H1 (cell line): Measurements from ENCODE around the gene ACTR6. TPM values are rescaled to one million over a fixed set of nuclear protein-coding genes. Genes with fewer than 3 reads are reported as not detected.

Experiments
- CTCF ChIA-PET: fragments of 300-600 bp; sonication (Branson Sonifier 250); formaldehyde crosslinking; loops from one replicate; lab custom pipeline; 2021; ENCODE audit not compliant: partially characterized antibody; lab: Charles Lee
- POLR2A ChIA-PET: fragments of 300-600 bp; sonication (Branson Sonifier 250); formaldehyde crosslinking; loops from one replicate; lab custom pipeline; 2021; ENCODE audit warnings: inconsistent platforms; ENCODE audit not compliant: partially characterized antibody; lab: Charles Lee
- DNase-seq, 2 experiments: peaks; one replicate each; pipeline versions ENCODE4 v3.0.0 to v3.0.0-alpha.2; 2010 to 2022; ENCODE audit warnings: low spot score in 2 of 2, low read depth in 1 of 2, mixed read lengths in 1 of 2
- FAIRE-seq: peaks from 2 replicates; lab custom pipeline; 2011; peaks lifted over from hg19 to GRCh38; lab: Jason Lieb, UNC
- H2AFZ ChIP-seq: 2 replicates; pipeline ENCODE4 v1.8.1; 2012; ENCODE audit warnings: low read length, inconsistent platforms
- H2AK5ac ChIP-seq: 2 replicates; pipeline ENCODE4 v1.6.1; 2013; ENCODE audit warnings: low read depth, low read length
- H2BK120ac ChIP-seq: replicated peaks from 2 replicates; pipeline ENCODE3; 2013; ENCODE audit warnings: low read depth, low read length, inconsistent platforms
- H2BK12ac ChIP-seq: 2 replicates; pipeline ENCODE4 v1.6.1; 2013; ENCODE audit warnings: low read depth, low read length
- H2BK15ac ChIP-seq: 2 replicates; pipeline ENCODE4 v1.6.1; 2013; ENCODE audit warnings: low read length
- H2BK20ac ChIP-seq: 2 replicates; pipeline ENCODE4 v1.6.1; 2013; ENCODE audit warnings: low read length
- H2BK5ac ChIP-seq: 2 replicates; pipeline ENCODE4 v1.6.1; 2013; ENCODE audit warnings: low read depth, low read length
- H3K14ac ChIP-seq: 2 replicates; pipeline ENCODE4 v1.6.1; 2013; ENCODE audit warnings: inconsistent platforms; ENCODE audit not compliant: insufficient read length
- H3K18ac ChIP-seq: 2 replicates; pipeline ENCODE4 v1.6.1; 2013; ENCODE audit warnings: low read length; ENCODE audit errors: extremely low read depth
- H3K23ac ChIP-seq: 2 replicates; pipeline ENCODE4 v1.6.1; 2013; ENCODE audit warnings: inconsistent platforms; ENCODE audit not compliant: insufficient read length
- H3K23me2 ChIP-seq: 2 replicates; pipeline ENCODE4 v1.6.1; 2013; ENCODE audit warnings: low read depth, low read length
- H3K27ac ChIP-seq: 2 replicates; pipeline ENCODE4 v1.6.1; 2011; ENCODE audit warnings: low read depth, low read length, inconsistent platforms
- H3K27me3 ChIP-seq, 4 experiments: replicated peaks in 1 of 4; 1 replicate in 1 of 4; 2 replicates in 3 of 4; pipeline versions ENCODE4 v1.6.1 to v1.8.1; 2011 to 2013; ENCODE audit warnings: low read length in 3 of 4, mild to moderate bottlenecking in 3 of 4, inconsistent platforms in 2 of 4, mixed read lengths in 2 of 4, moderate library complexity in 1 of 4; ENCODE audit not compliant: control insufficient read depth in 3 of 4, insufficient read depth in 3 of 4; ENCODE audit errors: extremely low read depth in 1 of 4
- H3K36me3 ChIP-seq, 4 experiments: 2 replicates each; pipeline versions ENCODE4 v1.6.1 to v1.8.1; 2011 to 2013; ENCODE audit warnings: mild to moderate bottlenecking in 4 of 4, low read length in 3 of 4, moderate library complexity in 2 of 4, control low read depth in 1 of 4, inconsistent platforms in 1 of 4; ENCODE audit not compliant: insufficient read depth in 4 of 4, control insufficient read depth in 2 of 4
- H3K4ac ChIP-seq: replicated peaks from 2 replicates; pipeline ENCODE3; 2013; ENCODE audit warnings: low read length, low read depth, mixed read lengths, inconsistent platforms; ENCODE audit not compliant: insufficient read length
- H3K4me1 ChIP-seq, 4 experiments: replicated peaks in 1 of 4; 1 replicate in 1 of 4; 2 replicates in 3 of 4; pipeline versions ENCODE4 v1.6.1 to v1.8.1; 2011 to 2013; ENCODE audit warnings: low read length in 3 of 4, inconsistent platforms in 2 of 4, mixed read lengths in 1 of 4; ENCODE audit not compliant: insufficient read depth in 4 of 4, control insufficient read depth in 3 of 4
- H3K4me2 ChIP-seq, 2 experiments: 2 replicates each; pipeline versions ENCODE4 v1.6.1 to v1.8.1; 2011 to 2013; ENCODE audit warnings: low read depth in 2 of 2, low read length in 2 of 2, control low read depth in 1 of 2, inconsistent platforms in 1 of 2, mild to moderate bottlenecking in 1 of 2; ENCODE audit not compliant: insufficient read depth in 1 of 2
- H3K4me3 ChIP-seq, 4 experiments: fragments of 200-600, 300-600 bp in 1 of 4; sonication (generic), shearing (Covaris generic), sonication (Bioruptor Twin) in 1 of 4; 2 replicates each; pipeline versions ENCODE4 v1.5.1 to v1.8.1; 2011 to 2016; ENCODE audit warnings: low read length in 4 of 4, low read depth in 3 of 4, control low read depth in 2 of 4, inconsistent platforms in 2 of 4, mild to moderate bottlenecking in 2 of 4, mixed read lengths in 1 of 4, moderate library complexity in 1 of 4; ENCODE audit not compliant: insufficient read depth in 2 of 4; ENCODE audit errors: extremely low read depth in 1 of 4
- H3K56ac ChIP-seq: replicated peaks from 2 replicates; pipeline ENCODE3; 2013; ENCODE audit warnings: low read depth, mild to moderate bottlenecking, mixed read lengths, low read length, inconsistent platforms; ENCODE audit not compliant: insufficient read length
- H3K79me1 ChIP-seq: 2 replicates; pipeline ENCODE4 v1.6.1; 2013; ENCODE audit warnings: low read depth, low read length, control low read depth
- H3K79me2 ChIP-seq, 2 experiments: 2 replicates each; pipeline versions ENCODE4 v1.6.1 to v1.8.1; 2012 to 2013; ENCODE audit warnings: low read length in 2 of 2, mild to moderate bottlenecking in 2 of 2, inconsistent platforms in 1 of 2; ENCODE audit not compliant: insufficient read depth in 2 of 2, control insufficient read depth in 1 of 2
- H3K9ac ChIP-seq, 4 experiments: replicated peaks in 1 of 4; 1 replicate in 1 of 4; 2 replicates in 3 of 4; pipeline versions ENCODE4 v1.6.1 to v1.8.1; 2011 to 2013; ENCODE audit warnings: low read depth in 3 of 4, low read length in 3 of 4, control low read depth in 2 of 4, mild to moderate bottlenecking in 2 of 4, moderate library complexity in 2 of 4, inconsistent platforms in 1 of 4; ENCODE audit errors: extremely low read depth in 1 of 4
- H3K9me3 ChIP-seq, 2 experiments: 2 replicates each; pipeline versions ENCODE4 v1.6.1 to v1.8.1; 2012 to 2013; ENCODE audit warnings: mild to moderate bottlenecking in 2 of 2, moderate library complexity in 2 of 2, control low read depth in 1 of 2, inconsistent platforms in 1 of 2, low read depth in 1 of 2, low read length in 1 of 2, mixed read lengths in 1 of 2; ENCODE audit not compliant: insufficient read depth in 2 of 2
- H4K20me1 ChIP-seq, 2 experiments: replicated peaks in 1 of 2; 2 replicates each; pipeline versions ENCODE3 to v1.8.1; 2011 to 2013; ENCODE audit warnings: inconsistent platforms in 2 of 2, low read length in 2 of 2, mild to moderate bottlenecking in 1 of 2; ENCODE audit not compliant: insufficient read depth in 2 of 2, control insufficient read depth in 1 of 2
- H4K5ac ChIP-seq: 2 replicates; pipeline ENCODE4 v1.6.1; 2013; ENCODE audit warnings: low read length, low read depth, mixed read lengths, inconsistent platforms; ENCODE audit not compliant: insufficient read length
- H4K8ac ChIP-seq: 2 replicates; pipeline ENCODE4 v1.8.0; 2013; ENCODE audit warnings: mild to moderate bottlenecking, moderate library complexity, low read length, inconsistent platforms; ENCODE audit not compliant: insufficient read depth; ENCODE audit errors: extremely low read depth
- H4K91ac ChIP-seq: replicated peaks from 2 replicates; pipeline ENCODE3; 2013; ENCODE audit warnings: low read length, mixed read lengths, inconsistent platforms; ENCODE audit not compliant: insufficient read length
- BCL11A ChIP-seq, 2 experiments: IDR thresholded peaks; one replicate each; pipeline ENCODE4 v1.6.1; 2011; ENCODE audit warnings: low read depth in 2 of 2, low read length in 2 of 2, mild to moderate bottlenecking in 2 of 2
- BRCA1 ChIP-seq: IDR thresholded peaks from 2 replicates; pipeline ENCODE4 v1.6.1; 2012; ENCODE audit warnings: low read depth, low read length, improper control_type of control experiment
- JUN ChIP-seq: IDR thresholded peaks from 2 replicates; pipeline ENCODE4 v1.6.1; 2011; ENCODE audit warnings: low read depth, mild to moderate bottlenecking, improper control_type of control experiment, low read length
- KDM5A ChIP-seq: fragments of 200-600 bp; IDR thresholded peaks from 2 replicates; pipeline ENCODE4 v1.7.1; 2012; ENCODE audit warnings: mild to moderate bottlenecking, low read length, inconsistent platforms, mixed read lengths
- POLR2AphosphoS5 ChIP-seq: IDR thresholded peaks from 2 replicates; pipeline ENCODE4 v1.6.1; 2011; ENCODE audit warnings: low read depth, low read length
- POU5F1 ChIP-seq: IDR thresholded peaks from 2 replicates; pipeline ENCODE4 v1.6.1; 2011; ENCODE audit warnings: low read depth, mild to moderate bottlenecking, low read length, moderate library complexity
- RFX5 ChIP-seq: IDR thresholded peaks from 2 replicates; pipeline ENCODE4 v1.6.1; 2011; ENCODE audit warnings: low read depth, low read length, improper control_type of control experiment, borderline replicate concordance
- SP1 ChIP-seq: IDR thresholded peaks from 2 replicates; pipeline ENCODE4 v1.6.1; 2011; ENCODE audit warnings: low read depth, low read length
- SP4 ChIP-seq: IDR thresholded peaks from 2 replicates; pipeline ENCODE4 v1.6.1; 2012; ENCODE audit warnings: low read length, inconsistent platforms
- TCF12 ChIP-seq: IDR thresholded peaks from 2 replicates; pipeline ENCODE4 v1.6.1; 2011; ENCODE audit warnings: low read depth, mild to moderate bottlenecking, low read length
- TEAD4 ChIP-seq: IDR thresholded peaks from 2 replicates; pipeline ENCODE4 v1.6.1; 2012; ENCODE audit warnings: low read depth, low read length, inconsistent platforms, mixed read lengths
- WGBS, 2 experiments: shearing (Covaris generic) in 1 of 2; methylation state at CpG; one replicate each; pipeline versions ENCODE4 v1.1.6 to v1.1.7; 2013 to 2015; ENCODE audit warnings: low lambda C conversion rate in 2 of 2, mixed read lengths in 2 of 2, inconsistent platforms in 1 of 2, low coverage in 1 of 2, missing lambda C conversion rate in 1 of 2; ENCODE audit not compliant: insufficient replicate concordance in 2 of 2, insufficient coverage in 1 of 2, insufficient read length in 1 of 2; ENCODE audit errors: extremely low coverage in 1 of 2, missing lambda C conversion rate in 1 of 2; 5-methylcytosine and 5-hydroxymethylcytosine counted together
- polyA plus RNA-seq, 7 experiments: library from polyadenylated mRNA; depleted of rRNA in 3 of 7; stranded (reverse) in 5 of 7; unstranded in 2 of 7; fragments of >200 nt in 5 of 7; fragments of 200-250 nt in 2 of 7; gene quantifications; 1 replicate in 5 of 7; 2 replicates in 1 of 7; 4 replicates in 1 of 7; pipeline versions ENCODE4 v1.2.1 to v1.2.3, GENCODE V29; 2011 to 2013; ENCODE audit warnings: missing spikeins in 2 of 7, mixed read lengths in 2 of 7
- total RNA-seq: library from RNA; stranded (reverse); fragmentation: NEBNext Ultra II Directional; extraction: Animal tissue kit (Norgen Biotek cat#: 25700); gene quantifications from 2 replicates; pipeline ENCODE4 v1.2.1, GENCODE V29; 2021
- TF ChIP-seq, protein P1 (sequence below): IDR thresholded peaks from 2 replicates; pipeline ENCODE4 v1.6.1; 2011; ENCODE audit warnings: low read depth, mild to moderate bottlenecking, low read length; ENCODE audit not compliant: insufficient read depth
- TF ChIP-seq, protein P2 (sequence below), 3 experiments: IDR thresholded peaks; 1 replicate in 2 of 3; 2 replicates in 1 of 3; pipeline versions ENCODE4 v1.5.1 to v1.6.1; 2011; ENCODE audit warnings: low read length in 3 of 3, mild to moderate bottlenecking in 3 of 3, inconsistent platforms in 2 of 3, low read depth in 1 of 3, moderate library complexity in 1 of 3; ENCODE audit not compliant: insufficient read depth in 1 of 3; ENCODE audit errors: control extremely low read depth in 1 of 3

The ACTR6 gene
- total and polyA plus RNA-seq, 2 of the 8 experiments (the other 6 are each of a cell fraction or from before 2014, with no cell fraction given) = 10.2 to 36.8 TPM

DNA sequence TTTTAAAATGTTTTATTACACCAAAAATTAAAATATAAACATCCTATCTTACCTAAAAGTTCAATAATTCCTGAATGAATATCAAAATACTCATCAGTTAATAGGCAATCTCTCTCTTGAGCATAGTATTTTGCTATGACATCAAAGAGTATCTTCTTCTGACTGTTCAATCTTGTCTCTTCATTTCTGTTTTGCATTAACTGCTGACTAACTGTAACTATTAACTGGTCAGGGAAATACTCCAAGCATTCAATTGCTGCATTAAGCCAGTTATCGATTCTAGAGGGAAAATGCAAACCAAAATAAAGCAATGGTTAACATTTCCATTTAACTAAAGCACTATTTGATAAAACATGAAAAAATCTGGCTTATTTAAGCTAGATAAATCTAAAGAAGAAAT lies 52.8 kb downstream of the ACTR6 start:
- Histone ChIP-seq H2BK120ac (no peak overlapping the region), H3K4ac (no peak overlapping the region), H4K8ac (no peak overlapping the region), H3K56ac (no peak overlapping the region), H2AK5ac (no peak overlapping the region), H4K5ac (no peak overlapping the region), H3K18ac (no peak overlapping the region), H3K4me1 (no peaks in the 10 kb centered on the region), H3K9ac (no peak overlapping the region), H2BK5ac (no peak overlapping the region), H3K27me3 (no peaks in the 10 kb centered on the region), H2AFZ (no peak overlapping the region), H3K36me3 (no peaks in the 10 kb centered on the region), H4K20me1 (no peaks in the 10 kb centered on the region), H4K91ac (no peak overlapping the region), H3K27ac (no peak overlapping the region), H3K14ac (no peak overlapping the region), H3K4me3 (no peak overlapping the region), H3K23ac (no peak overlapping the region), H2BK15ac (no peak overlapping the region), H2BK12ac (no peak overlapping the region), H3K9me3 (no peaks in the 10 kb centered on the region), H3K79me2 (no peaks in the 10 kb centered on the region), H3K4me2 (no peak overlapping the region), H3K23me2 (no peaks in the 10 kb centered on the region), H3K79me1 (no peaks in the 10 kb centered on the region), H2BK20ac (no peak overlapping the region)
- WGBS, 2 experiments = 75% methylated on average over 1 of the region's 1 CpG; no CpG with 5 or more reads in 1 of the 2 experiments
- DNase-seq = no peak
- CTCF ChIA-PET = no interaction called here
- no peak for FAIRE-seq
- POLR2A ChIA-PET = interaction anchor here (0.6 to 2.9 kb wide), 2 partner anchors 13 to 1030 kb away, joined by 3 to 10 read pairs; partner anchors contain the start of genes DEPDC4 and SCYL2
- TF ChIP-seq BRCA1 (no peak), JUN (no peak), TEAD4 (no peak), SP4 (no peak), SP1 (no peak), POLR2AphosphoS5 (no peak), TCF12 (no peak), RFX5 (no peak), POU5F1 (no peak), KDM5A (no peak), BCL11A (IDR thresholded peaks at IDR 0.05; ENCODE audit: low read depth in 2 of 2, low read length in 2 of 2) (no peak)
- TF ChIP-seq, protein P1, sequence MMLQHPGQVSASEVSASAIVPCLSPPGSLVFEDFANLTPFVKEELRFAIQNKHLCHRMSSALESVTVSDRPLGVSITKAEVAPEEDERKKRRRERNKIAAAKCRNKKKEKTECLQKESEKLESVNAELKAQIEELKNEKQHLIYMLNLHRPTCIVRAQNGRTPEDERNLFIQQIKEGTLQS = no peak
- TF ChIP-seq, protein P2, sequence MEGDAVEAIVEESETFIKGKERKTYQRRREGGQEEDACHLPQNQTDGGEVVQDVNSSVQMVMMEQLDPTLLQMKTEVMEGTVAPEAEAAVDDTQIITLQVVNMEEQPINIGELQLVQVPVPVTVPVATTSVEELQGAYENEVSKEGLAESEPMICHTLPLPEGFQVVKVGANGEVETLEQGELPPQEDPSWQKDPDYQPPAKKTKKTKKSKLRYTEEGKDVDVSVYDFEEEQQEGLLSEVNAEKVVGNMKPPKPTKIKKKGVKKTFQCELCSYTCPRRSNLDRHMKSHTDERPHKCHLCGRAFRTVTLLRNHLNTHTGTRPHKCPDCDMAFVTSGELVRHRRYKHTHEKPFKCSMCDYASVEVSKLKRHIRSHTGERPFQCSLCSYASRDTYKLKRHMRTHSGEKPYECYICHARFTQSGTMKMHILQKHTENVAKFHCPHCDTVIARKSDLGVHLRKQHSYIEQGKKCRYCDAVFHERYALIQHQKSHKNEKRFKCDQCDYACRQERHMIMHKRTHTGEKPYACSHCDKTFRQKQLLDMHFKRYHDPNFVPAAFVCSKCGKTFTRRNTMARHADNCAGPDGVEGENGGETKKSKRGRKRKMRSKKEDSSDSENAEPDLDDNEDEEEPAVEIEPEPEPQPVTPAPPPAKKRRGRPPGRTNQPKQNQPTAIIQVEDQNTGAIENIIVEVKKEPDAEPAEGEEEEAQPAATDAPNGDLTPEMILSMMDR (IDR thresholded peaks at IDR 0.05; ENCODE audit: control extremely low read depth in 1 of 3, insufficient read depth in 1 of 3, low read depth in 1 of 3, low read length in 3 of 3) = no peak
